ENCODE results near the gene RAB40B.

The RAB40B gene

GRCh38 chr17:82668631-82669099 is 29.8 kb downstream of the RAB40B start:
- TF ChIP-seq CTCF (IDR thresholded peaks at IDR 0.05; ENCODE audit: low read length): no peak
- no peak for TF ChIP-seq EZH2 (optimal IDR thresholded peaks at IDR 0.05; ENCODE audit: low read depth, low read length)
- no peak for TF ChIP-seq EZH2phosphoT487 (IDR thresholded peaks at IDR 0.05; ENCODE audit: low read length)
- H3K4me1 ChIP-seq (ENCODE audit: low read length): no peaks in the 10 kb centered on the region

GRCh38 chr17:82668024-82668630 is 30.4 kb downstream of the RAB40B start:
- DNase-seq: no peak

More at GRCh38 chr17:82668631-82669099, 29.8 kb downstream of the RAB40B start:
- H3K36me3 ChIP-seq (replicated peaks; ENCODE audit: insufficient read depth, low read length): no peaks in the 10 kb centered on the region
- H3K79me2 ChIP-seq (ENCODE audit: low read length): no peaks in the 10 kb centered on the region
- H2AFZ ChIP-seq (ENCODE audit: low read length): no peak overlapping the region
- no peaks in the 10 kb centered on the region for H3K9me2 ChIP-seq (replicated peaks; ENCODE audit: insufficient read depth, low read length)
- no peaks in the 10 kb centered on the region for H4K20me1 ChIP-seq (ENCODE audit: insufficient read depth, low read length)
- no peak overlapping the region for H3K9ac ChIP-seq (ENCODE audit: low read length)
- no peak overlapping the region for H3K4me2 ChIP-seq (ENCODE audit: low read depth, low read length)
- no peak overlapping the region for H3K4me3 ChIP-seq (ENCODE audit: low read length)
- H3K27ac ChIP-seq (ENCODE audit: low read length): no peak overlapping the region
- H3K9me3 ChIP-seq (replicated peaks; ENCODE audit: insufficient read depth, low read length): no peaks in the 10 kb centered on the region
- no peaks in the 10 kb centered on the region for H3K27me3 ChIP-seq (replicated peaks; ENCODE audit: insufficient read depth, low read length)
- H3F3A ChIP-seq (ENCODE audit: insufficient read depth, low read length): no peaks in the 10 kb centered on the region
- no peak for DNase-seq

GRCh38 chr17:82667668-82668000 is 30.9 kb downstream of the RAB40B start:
- Histone ChIP-seq H3K36me3 (replicated peaks; ENCODE audit: insufficient read depth, low read length) (no peaks in the 10 kb centered on the region), H3K9ac (ENCODE audit: low read length) (no peak overlapping the region), H3F3A (ENCODE audit: insufficient read depth, low read length) (no peaks in the 10 kb centered on the region), H3K4me1 (ENCODE audit: low read length) (no peaks in the 10 kb centered on the region), H2AFZ (ENCODE audit: low read length) (no peak overlapping the region), H3K27me3 (replicated peaks; ENCODE audit: insufficient read depth, low read length) (no peaks in the 10 kb centered on the region), H4K20me1 (ENCODE audit: insufficient read depth, low read length) (no peaks in the 10 kb centered on the region), H3K79me2 (ENCODE audit: low read length) (no peaks in the 10 kb centered on the region), H3K9me2 (replicated peaks; ENCODE audit: insufficient read depth, low read length) (no peaks in the 10 kb centered on the region), H3K9me3 (replicated peaks; ENCODE audit: insufficient read depth, low read length) (no peaks in the 10 kb centered on the region), H3K4me2 (ENCODE audit: low read depth, low read length) (no peak overlapping the region), H3K4me3 (ENCODE audit: low read length) (no peak overlapping the region), H3K27ac (ENCODE audit: low read length) (no peak overlapping the region)
- DNase-seq: no peak
- no peak for TF ChIP-seq EZH2phosphoT487 (IDR thresholded peaks at IDR 0.05; ENCODE audit: low read length)
- no peak for TF ChIP-seq EZH2 (optimal IDR thresholded peaks at IDR 0.05; ENCODE audit: low read depth, low read length)
- no peak for TF ChIP-seq CTCF (IDR thresholded peaks at IDR 0.05; ENCODE audit: low read length)

More at GRCh38 chr17:82668024-82668630, 30.4 kb downstream of the RAB40B start:
- no peaks in the 10 kb centered on the region for H3K4me1 ChIP-seq (ENCODE audit: low read length)
- no peaks in the 10 kb centered on the region for H3K9me2 ChIP-seq (replicated peaks; ENCODE audit: insufficient read depth, low read length)
- no peak overlapping the region for H3K4me3 ChIP-seq (ENCODE audit: low read length)
- no peaks in the 10 kb centered on the region for H3F3A ChIP-seq (ENCODE audit: insufficient read depth, low read length)
- no peaks in the 10 kb centered on the region for H4K20me1 ChIP-seq (ENCODE audit: insufficient read depth, low read length)
- no peak overlapping the region for H3K4me2 ChIP-seq (ENCODE audit: low read depth, low read length)
- H2AFZ ChIP-seq (ENCODE audit: low read length): no peak overlapping the region
- no peaks in the 10 kb centered on the region for H3K27me3 ChIP-seq (replicated peaks; ENCODE audit: insufficient read depth, low read length)
- no peak overlapping the region for H3K9ac ChIP-seq (ENCODE audit: low read length)
- H3K36me3 ChIP-seq (replicated peaks; ENCODE audit: insufficient read depth, low read length): no peaks in the 10 kb centered on the region
- no peak overlapping the region for H3K27ac ChIP-seq (ENCODE audit: low read length)
- TF ChIP-seq EZH2 (optimal IDR thresholded peaks at IDR 0.05; ENCODE audit: low read depth, low read length) (no peak), CTCF (IDR thresholded peaks at IDR 0.05; ENCODE audit: low read length) (no peak), EZH2phosphoT487 (IDR thresholded peaks at IDR 0.05; ENCODE audit: low read length) (no peak)
- no peaks in the 10 kb centered on the region for H3K9me3 ChIP-seq (replicated peaks; ENCODE audit: insufficient read depth, low read length)
- H3K79me2 ChIP-seq (ENCODE audit: low read length): no peaks in the 10 kb centered on the region
